ENCODE measurements around the gene NRBP1.

Gene NRBP1

GRCh38 chr2:27445155-27445554 is 16.7 kb downstream of the NRBP1 start:
- H3K27ac Mint-ChIP-seq: no peak overlapping the region
- H3K4me1 Mint-ChIP-seq: peaks cover 26% of the 10 kb centered on the region
- no peak overlapping the region for H3K4me3 Mint-ChIP-seq
- no peaks in the 10 kb centered on the region for H3K9me3 Mint-ChIP-seq
- H3K27me3 Mint-ChIP-seq (ENCODE audit: low read depth, poor library complexity): no peaks in the 10 kb centered on the region
- TF ChIP-seq CTCF (IDR thresholded peaks at IDR 0.05): no peak
- peaks cover 63% of the 10 kb centered on the region for H3K36me3 Mint-ChIP-seq (ENCODE audit: low read depth)
- DNase-seq: no peak

- H3K4me1 Mint-ChIP-seq: peaks cover 21% of the 10 kb centered on the region
- H3K4me3 Mint-ChIP-seq: no peak overlapping the region
- H3K27me3 Mint-ChIP-seq (ENCODE audit: low read depth, poor library complexity): no peaks in the 10 kb centered on the region
- TF ChIP-seq CTCF (IDR thresholded peaks at IDR 0.05): no peak
- H3K36me3 Mint-ChIP-seq (ENCODE audit: low read depth): peaks cover 60% of the 10 kb centered on the region
- DNase-seq: no peak
- no peak overlapping the region for H3K27ac Mint-ChIP-seq
- no peaks in the 10 kb centered on the region for H3K9me3 Mint-ChIP-seq
These were observed 17.2 kb downstream of the NRBP1 start for GRCh38 chr2:27445615-27446014.

GRCh38 chr2:27446057-27446456 is 17.6 kb downstream of the NRBP1 start:
- no peaks in the 10 kb centered on the region for H3K9me3 Mint-ChIP-seq
- no peak overlapping the region for H3K27ac Mint-ChIP-seq
- peaks cover 17% of the 10 kb centered on the region for H3K4me1 Mint-ChIP-seq
- H3K4me3 Mint-ChIP-seq: no peak overlapping the region
- DNase-seq: no peak
- no peaks in the 10 kb centered on the region for H3K27me3 Mint-ChIP-seq (ENCODE audit: low read depth, poor library complexity)
- H3K36me3 Mint-ChIP-seq (ENCODE audit: low read depth): peaks cover 58% of the 10 kb centered on the region
- no peak for TF ChIP-seq CTCF (IDR thresholded peaks at IDR 0.05)

- Mint-ChIP-seq H3K4me1 (peaks cover under 1% of the 10 kb centered on the region), H3K9me3 (no peaks in the 10 kb centered on the region), H3K27ac (no peak overlapping the region), H3K27me3 (ENCODE audit: low read depth, poor library complexity) (no peaks in the 10 kb centered on the region), H3K4me3 (no peak overlapping the region), H3K36me3 (ENCODE audit: low read depth) (peaks cover 60% of the 10 kb centered on the region)
- DNase-seq: no peak
- no peak for TF ChIP-seq CTCF (IDR thresholded peaks at IDR 0.05)
These were observed 19.9 kb downstream of the NRBP1 start for GRCh38 chr2:27448381-27448780.

- H3K36me3 Mint-ChIP-seq (ENCODE audit: low read depth): peaks cover 68% of the 10 kb centered on the region
- no peaks in the 10 kb centered on the region for H3K9me3 Mint-ChIP-seq
- DNase-seq: no peak
- peaks cover 3% of the 10 kb centered on the region for H3K27me3 Mint-ChIP-seq (ENCODE audit: low read depth, poor library complexity)
- no peaks in the 10 kb centered on the region for H3K4me1 Mint-ChIP-seq
- no peak for TF ChIP-seq CTCF (IDR thresholded peaks at IDR 0.05)
- H3K4me3 Mint-ChIP-seq: no peak overlapping the region
- no peak overlapping the region for H3K27ac Mint-ChIP-seq
These were observed 22.7 kb downstream of the NRBP1 start for GRCh38 chr2:27451095-27451494.

- Mint-ChIP-seq H3K27me3 (ENCODE audit: low read depth, poor library complexity) (peaks cover 3% of the 10 kb centered on the region), H3K4me1 (no peaks in the 10 kb centered on the region), H3K36me3 (ENCODE audit: low read depth) (peaks cover 66% of the 10 kb centered on the region), H3K4me3 (no peak overlapping the region), H3K27ac (no peak overlapping the region), H3K9me3 (no peaks in the 10 kb centered on the region)
- DNase-seq: no peak
- TF ChIP-seq CTCF (IDR thresholded peaks at IDR 0.05): no peak
These were observed 25.5 kb downstream of the NRBP1 start for GRCh38 chr2:27453968-27454367.

All from nephron progenitor cell (in vitro differentiated cells).